CD14-positive monocyte (primary cell): ENCODE measurements around the gene NTRK3. TPM values are rescaled to one million over a fixed set of nuclear protein-coding genes. Genes with fewer than 3 reads are reported as not detected.

Experiments used
- DNase-seq, 3 donors: peaks; one replicate each; pipeline ENCODE4 v3.0.0-alpha.2; 2011 to 2022
- H2AFZ ChIP-seq: 2 replicates; pipeline ENCODE4 v1.6.0; 2012; ENCODE audit warnings: mild to moderate bottlenecking, low read depth, low read length, inconsistent platforms; ENCODE audit not compliant: insufficient read depth, poor library complexity, severe bottlenecking
- H3K27ac ChIP-seq, 2 donors: 1 replicate in 1 of 2; 2 replicates in 1 of 2; pipeline ENCODE4 v1.5.1; 2012 to 2013; ENCODE audit warnings: low read length in 2 of 2, control low read depth in 1 of 2, inconsistent platforms in 1 of 2, low read depth in 1 of 2, mild to moderate bottlenecking in 1 of 2
- H3K27me3 ChIP-seq, 2 donors: one replicate each; pipeline versions ENCODE4 v1.6.0 to v1.6.1; 2011 to 2013; ENCODE audit warnings: low read length in 2 of 2; ENCODE audit not compliant: control insufficient read depth in 2 of 2, insufficient read depth in 2 of 2
- H3K36me3 ChIP-seq, 2 donors: replicated peaks in 1 of 2; 1 replicate in 1 of 2; 2 replicates in 1 of 2; pipeline versions ENCODE4 v1.5.1 to v1.6.1; 2012 to 2013; ENCODE audit warnings: low read length in 2 of 2, control low read depth in 1 of 2, inconsistent platforms in 1 of 2, mild to moderate bottlenecking in 1 of 2; ENCODE audit not compliant: insufficient read depth in 2 of 2, control insufficient read depth in 1 of 2
- H3K4me1 ChIP-seq, 2 donors: 1 replicate in 1 of 2; 2 replicates in 1 of 2; pipeline versions ENCODE4 v1.5.1 to v1.6.1; 2012 to 2013; ENCODE audit warnings: low read length in 2 of 2, control low read depth in 1 of 2, inconsistent platforms in 1 of 2, mild to moderate bottlenecking in 1 of 2, moderate library complexity in 1 of 2; ENCODE audit not compliant: insufficient read depth in 2 of 2, control insufficient read depth in 1 of 2
- H3K4me2 ChIP-seq: replicated peaks from 2 replicates; pipeline ENCODE3; 2012; ENCODE audit warnings: low read length, moderate library complexity, mild to moderate bottlenecking; ENCODE audit not compliant: poor library complexity, severe bottlenecking; ENCODE audit errors: extremely low read depth
- H3K4me3 ChIP-seq, 3 experiments: fragments of 200-600 bp in 1 of 3; sonication (generic) in 1 of 3; replicated peaks in 1 of 3; 1 replicate in 2 of 3; 2 replicates in 1 of 3; pipeline ENCODE4 v1.5.1; 2011 to 2013; ENCODE audit warnings: low read length in 3 of 3, mild to moderate bottlenecking in 3 of 3, control low read depth in 2 of 3, low read depth in 2 of 3, inconsistent platforms in 1 of 3, moderate library complexity in 1 of 3
- H3K79me2 ChIP-seq: 2 replicates; pipeline ENCODE4 v1.6.0; 2012; ENCODE audit warnings: mild to moderate bottlenecking, control low read depth, inconsistent platforms, low read length, moderate library complexity; ENCODE audit not compliant: insufficient read depth
- H3K9ac ChIP-seq: 2 replicates; pipeline ENCODE4 v1.6.0; 2017; ENCODE audit warnings: low read length, mild to moderate bottlenecking; ENCODE audit not compliant: insufficient read depth, poor library complexity, severe bottlenecking
- H3K9me3 ChIP-seq, 2 donors: replicated peaks in 1 of 2; 1 replicate in 1 of 2; 2 replicates in 1 of 2; pipeline versions ENCODE4 v1.5.1 to v1.6.1; 2012 to 2013; ENCODE audit warnings: low read length in 2 of 2, control low read depth in 1 of 2; ENCODE audit not compliant: control insufficient read depth in 1 of 2, insufficient read depth in 1 of 2
- H4K20me1 ChIP-seq: 2 replicates; pipeline ENCODE4 v1.6.0; 2012; ENCODE audit warnings: mild to moderate bottlenecking, low read length, control low read depth, moderate library complexity; ENCODE audit not compliant: insufficient read depth
- H3K27ac Mint-ChIP-seq, 7 donors: one replicate each; pipeline ENCODE4 v1.8.0; 2020; ENCODE audit warnings: mild to moderate bottlenecking in 7 of 7, mixed read lengths in 7 of 7, moderate library complexity in 6 of 7, inconsistent platforms in 2 of 7
- H3K27me3 Mint-ChIP-seq, 3 donors: one replicate each; pipeline ENCODE4 v1.8.0; 2021 to 2022; ENCODE audit warnings: low read depth in 3 of 3, mild to moderate bottlenecking in 3 of 3, mixed read lengths in 3 of 3, moderate library complexity in 3 of 3, inconsistent platforms in 1 of 3
- H3K36me3 Mint-ChIP-seq, 2 donors: one replicate each; pipeline ENCODE4 v1.8.0; 2020; ENCODE audit warnings: mixed read lengths in 2 of 2, inconsistent platforms in 1 of 2, mild to moderate bottlenecking in 1 of 2
- H3K4me1 Mint-ChIP-seq: one replicate; pipeline ENCODE4 v1.8.0; 2020; ENCODE audit warnings: mild to moderate bottlenecking, mixed read lengths
- H3K4me3 Mint-ChIP-seq, 2 donors: one replicate each; pipeline ENCODE4 v1.8.0; 2020; ENCODE audit warnings: mild to moderate bottlenecking in 2 of 2, mixed read lengths in 2 of 2, moderate library complexity in 1 of 2
- H3K9me3 Mint-ChIP-seq, 7 donors: one replicate each; pipeline ENCODE4 v1.8.0; 2020 to 2022; ENCODE audit warnings: mixed read lengths in 7 of 7, mild to moderate bottlenecking in 6 of 7, moderate library complexity in 6 of 7, inconsistent platforms in 2 of 7
- WGBS: methylation state at CpG from one replicate; pipeline ENCODE4 v1.1.5; 2013; ENCODE audit warnings: missing lambda C conversion rate; ENCODE audit not compliant: insufficient coverage; 5-methylcytosine and 5-hydroxymethylcytosine counted together
- intact Hi-C, 2 donors: fragments of 100-400 bp; cut with micrococcal nuclease; formaldehyde crosslinking; loops; one replicate each; pipeline versions ENCODE4 v1.15.0 to v1.15.1; 2023
- polyA plus RNA-seq, 3 donors: library from polyadenylated mRNA; depleted of rRNA in 1 of 3; unstranded in 2 of 3; stranded (reverse) in 1 of 3; fragments of 300-500 nt in 2 of 3; fragments of >200 nt in 1 of 3; fragmentation: Illumina TruSeq in 2 of 3; gene quantifications; 1 replicate in 2 of 3; 2 replicates in 1 of 3; pipeline ENCODE4 v1.2.3, GENCODE V29; 2012 to 2021
- TF ChIP-seq, protein P1 (sequence below): fragments of 200-600 bp; IDR thresholded peaks from one replicate; pipeline ENCODE4 v1.8.0; 2022; ENCODE audit warnings: antibody characterized with exemption, mild to moderate bottlenecking

NTRK3 gene
- polyA plus RNA-seq, 3 donors = not detected

DNA sequence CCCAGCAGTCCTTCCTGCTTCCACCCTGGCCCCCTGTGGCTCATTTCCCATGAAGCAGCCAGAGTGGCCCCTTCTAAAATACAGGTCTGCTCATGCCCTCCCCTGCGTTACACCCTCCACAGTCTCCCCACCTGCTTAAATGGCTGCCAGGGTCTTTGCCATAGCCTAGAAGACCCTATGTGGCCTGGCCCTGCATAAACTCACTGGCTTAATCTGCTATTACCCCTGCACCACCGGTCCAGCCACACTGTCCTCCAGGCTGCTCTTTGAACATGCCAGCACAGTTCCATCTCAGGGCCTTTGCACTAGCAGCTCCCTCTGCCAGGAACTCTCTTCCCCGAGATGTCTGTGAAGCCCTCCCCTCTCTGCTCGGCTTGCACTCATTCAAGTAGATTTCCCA is 166.8 kb downstream of the NTRK3 start:
- H3K9me3 ChIP-seq = no peaks in the 10 kb centered on the region
- H3K27me3 Mint-ChIP-seq = peaks cover 2 to 9% (median 9%) of the 10 kb centered on the region in 3 donors
- no peak overlapping the region for H3K27ac ChIP-seq
- no peaks in the 10 kb centered on the region for H3K79me2 ChIP-seq
- H3K9me3 Mint-ChIP-seq = peaks cover 0 to 4% (median 2%) of the 10 kb centered on the region in 7 donors
- intact Hi-C loops = no loop called here
- H3K27me3 ChIP-seq = no peaks in the 10 kb centered on the region
- H3K4me3 Mint-ChIP-seq = no peak overlapping the region
- no peak overlapping the region for H3K27ac Mint-ChIP-seq
- H3K9ac ChIP-seq = no peak overlapping the region
- no peak overlapping the region for H3K4me3 ChIP-seq
- DNase-seq = no peak
- 75% methylated on average over 4 of the region's 4 CpGs for WGBS
- H2AFZ ChIP-seq = no peak overlapping the region
- TF ChIP-seq, protein P1, sequence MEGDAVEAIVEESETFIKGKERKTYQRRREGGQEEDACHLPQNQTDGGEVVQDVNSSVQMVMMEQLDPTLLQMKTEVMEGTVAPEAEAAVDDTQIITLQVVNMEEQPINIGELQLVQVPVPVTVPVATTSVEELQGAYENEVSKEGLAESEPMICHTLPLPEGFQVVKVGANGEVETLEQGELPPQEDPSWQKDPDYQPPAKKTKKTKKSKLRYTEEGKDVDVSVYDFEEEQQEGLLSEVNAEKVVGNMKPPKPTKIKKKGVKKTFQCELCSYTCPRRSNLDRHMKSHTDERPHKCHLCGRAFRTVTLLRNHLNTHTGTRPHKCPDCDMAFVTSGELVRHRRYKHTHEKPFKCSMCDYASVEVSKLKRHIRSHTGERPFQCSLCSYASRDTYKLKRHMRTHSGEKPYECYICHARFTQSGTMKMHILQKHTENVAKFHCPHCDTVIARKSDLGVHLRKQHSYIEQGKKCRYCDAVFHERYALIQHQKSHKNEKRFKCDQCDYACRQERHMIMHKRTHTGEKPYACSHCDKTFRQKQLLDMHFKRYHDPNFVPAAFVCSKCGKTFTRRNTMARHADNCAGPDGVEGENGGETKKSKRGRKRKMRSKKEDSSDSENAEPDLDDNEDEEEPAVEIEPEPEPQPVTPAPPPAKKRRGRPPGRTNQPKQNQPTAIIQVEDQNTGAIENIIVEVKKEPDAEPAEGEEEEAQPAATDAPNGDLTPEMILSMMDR = no peak
- H3K4me2 ChIP-seq = no peak overlapping the region
- H3K4me1 ChIP-seq = no peaks in the 10 kb centered on the region
- H3K36me3 Mint-ChIP-seq = no peaks in the 10 kb centered on the region
- no peaks in the 10 kb centered on the region for H3K36me3 ChIP-seq
- H4K20me1 ChIP-seq = no peaks in the 10 kb centered on the region
- no peaks in the 10 kb centered on the region for H3K4me1 Mint-ChIP-seq

DNA sequence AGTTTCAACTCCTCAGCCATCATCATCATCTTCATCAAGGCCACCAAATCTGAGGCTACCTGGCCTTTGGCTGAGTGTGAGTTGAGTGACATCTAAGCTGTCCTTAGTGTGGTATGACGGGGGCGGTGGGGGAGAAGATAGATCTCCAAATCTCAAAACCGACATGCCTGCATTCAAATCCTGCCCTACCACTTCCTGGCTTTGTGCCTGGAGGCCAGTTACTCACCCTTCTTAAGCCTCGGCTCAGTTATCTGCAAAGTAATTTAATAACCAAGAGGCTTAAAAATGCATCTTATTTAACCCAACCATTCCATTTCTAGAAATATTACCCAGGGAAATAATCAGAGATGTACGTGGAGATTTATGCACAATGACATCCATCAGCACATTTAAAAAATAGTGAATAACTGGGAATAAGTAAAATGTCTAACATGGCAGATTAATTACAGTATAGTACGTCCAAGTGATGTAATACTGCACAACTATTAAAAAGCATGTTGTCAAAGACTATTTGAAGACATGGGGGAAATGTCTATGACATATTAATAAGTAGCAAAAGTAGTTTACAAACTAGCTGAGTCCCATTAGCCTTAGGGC is 167.4 kb downstream of the NTRK3 start:
- intact Hi-C loops = no loop called here
- 40% methylated on average over 1 of the region's 6 CpGs for WGBS
- Histone ChIP-seq H3K27ac (no peak overlapping the region), H4K20me1 (no peaks in the 10 kb centered on the region), H2AFZ (no peak overlapping the region), H3K4me1 (no peaks in the 10 kb centered on the region), H3K79me2 (no peaks in the 10 kb centered on the region), H3K9ac (no peak overlapping the region), H3K4me3 (no peak overlapping the region), H3K9me3 (no peaks in the 10 kb centered on the region), H3K4me2 (no peak overlapping the region), H3K36me3 (no peaks in the 10 kb centered on the region), H3K27me3 (no peaks in the 10 kb centered on the region)
- H3K27me3 Mint-ChIP-seq = peaks cover 2 to 12% (median 9%) of the 10 kb centered on the region in 3 donors
- no peaks in the 10 kb centered on the region for H3K36me3 Mint-ChIP-seq
- H3K4me3 Mint-ChIP-seq = no peak overlapping the region
- H3K27ac Mint-ChIP-seq = no peak overlapping the region
- peaks cover 0 to 4% (median 2%) of the 10 kb centered on the region in 7 donors for H3K9me3 Mint-ChIP-seq
- TF ChIP-seq, protein P1 = no peak
- H3K4me1 Mint-ChIP-seq = no peaks in the 10 kb centered on the region
- no peak for DNase-seq
